Colonic mucosa (tissue), 4 donors: ENCODE measurements around the gene THSD7B. TPM values are rescaled to one million over a fixed set of nuclear protein-coding genes. Genes with fewer than 3 reads are reported as not detected.

ENCODE experiments used
- DNase-seq: peaks from one replicate; pipeline ENCODE4 v3.0.0-alpha.2; 2020
- H3K27ac ChIP-seq: fragments of 200-600 bp; one replicate; pipeline ENCODE4 v1.8.0; 2021
- H3K27me3 ChIP-seq: fragments of 200-600 bp; one replicate; pipeline ENCODE4 v1.8.0; 2021
- H3K36me3 ChIP-seq: fragments of 200-600 bp; one replicate; pipeline ENCODE4 v1.8.0; 2021
- H3K4me1 ChIP-seq: fragments of 200-600 bp; one replicate; pipeline ENCODE4 v1.8.0; 2021; ENCODE audit warnings: mild to moderate bottlenecking
- H3K4me3 ChIP-seq: fragments of 200-600 bp; one replicate; pipeline ENCODE4 v1.8.0; 2021
- H3K9ac ChIP-seq, 2 donors: one replicate each; pipeline ENCODE4 v1.7.0; 2013; ENCODE audit warnings: control low read depth in 2 of 2, low read depth in 2 of 2, low read length in 2 of 2
- H3K9me3 ChIP-seq: fragments of 200-600 bp; one replicate; pipeline ENCODE4 v1.8.0; 2021
- CTCF ChIP-seq: fragments of 200-600 bp; IDR thresholded peaks from one replicate; pipeline ENCODE4 v1.8.0; 2022; ENCODE audit warnings: antibody characterized with exemption, mild to moderate bottlenecking
- intact Hi-C: fragments of 100-400 bp; cut with DNase I; formaldehyde crosslinking; loops from one replicate; pipeline ENCODE4 v1.14.1; 2022
- total RNA-seq, 2 donors: library from RNA; stranded (reverse); fragmentation: NEBNext Ultra II Directional in 1 of 2; extraction: Animal tissue kit (Norgen Biotek cat#: 25700) in 1 of 2; gene quantifications; one replicate each; pipeline ENCODE4 v1.2.1, GENCODE V29; 2021
- donor health status: healthy.
- donor health status: DM: no; HTN: no; CAD: no.
- donor health status: DM: no; HTN: no; CAD: no.

THSD7B gene
- total RNA-seq, 2 donors from 2014 or later: 0.05 to 0.29 TPM

DNA sequence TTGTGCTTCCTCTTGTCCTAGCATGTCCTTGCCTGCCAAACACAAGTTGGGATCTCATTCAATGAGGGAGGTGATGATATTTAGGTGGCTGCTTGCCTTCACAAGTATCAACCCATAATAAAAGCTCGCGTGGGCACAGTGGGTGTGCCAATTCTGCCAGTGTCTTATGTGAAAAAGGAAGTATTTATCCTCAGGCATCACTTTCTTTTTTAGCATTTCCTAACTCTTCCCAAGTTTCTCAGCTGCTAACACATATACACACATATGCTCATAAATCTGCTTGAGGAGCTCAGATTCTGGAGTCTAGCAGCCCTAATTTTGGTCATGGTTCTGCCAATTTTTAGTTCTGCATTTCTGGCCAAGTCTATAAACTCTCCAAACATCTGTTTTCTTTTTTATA is 879.4 kb downstream of the THSD7B start:
- no peak for DNase-seq
- TF ChIP-seq CTCF: no peak
- Histone ChIP-seq H3K27ac (no peak overlapping the region), H3K4me1 (no peaks in the 10 kb centered on the region), H3K4me3 (no peak overlapping the region), H3K36me3 (no peaks in the 10 kb centered on the region), H3K9ac (no peak overlapping the region), H3K27me3 (no peaks in the 10 kb centered on the region), H3K9me3 (no peaks in the 10 kb centered on the region)
- intact Hi-C loops: no loop called here

- Histone ChIP-seq H3K4me1 (no peaks in the 10 kb centered on the region), H3K4me3 (no peak overlapping the region), H3K36me3 (no peaks in the 10 kb centered on the region), H3K27ac (no peak overlapping the region), H3K9ac (no peak overlapping the region), H3K9me3 (no peaks in the 10 kb centered on the region), H3K27me3 (no peaks in the 10 kb centered on the region)
- no peak for TF ChIP-seq CTCF
- intact Hi-C loops: no loop called here
- DNase-seq: no peak
Measured at GRCh38 chr2:137654046-137654445, 888.7 kb downstream of the THSD7B start.

DNA sequence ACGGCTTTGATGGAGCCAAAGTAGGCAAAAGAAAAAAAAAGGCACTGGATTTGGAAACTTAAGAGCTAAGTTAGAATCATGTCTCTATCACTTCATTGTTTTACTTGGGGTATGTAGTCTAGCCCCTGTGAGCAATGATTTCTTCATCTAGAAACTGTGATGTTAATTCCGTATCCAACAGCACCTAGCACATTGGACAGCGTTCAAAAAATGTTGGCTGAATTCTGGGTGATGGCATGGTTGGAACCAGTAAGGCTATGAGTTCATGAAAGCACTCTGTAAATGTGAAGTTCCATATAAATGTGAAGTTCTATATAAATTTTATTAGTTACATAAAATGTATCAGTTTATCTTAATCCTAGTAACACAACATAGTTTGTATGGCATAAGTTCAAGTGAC is 890.5 kb downstream of the THSD7B start:
- Histone ChIP-seq H3K4me3 (no peak overlapping the region), H3K9ac (no peak overlapping the region), H3K9me3 (no peaks in the 10 kb centered on the region), H3K4me1 (no peaks in the 10 kb centered on the region), H3K27me3 (no peaks in the 10 kb centered on the region), H3K36me3 (no peaks in the 10 kb centered on the region), H3K27ac (no peak overlapping the region)
- intact Hi-C loops: no loop called here
- DNase-seq: no peak
- no peak for TF ChIP-seq CTCF

GRCh38 chr2:137658433-137658832 is 893.1 kb downstream of the THSD7B start:
- intact Hi-C loops: no loop called here
- Histone ChIP-seq H3K4me1 (no peaks in the 10 kb centered on the region), H3K4me3 (no peak overlapping the region), H3K27me3 (no peaks in the 10 kb centered on the region), H3K9me3 (no peaks in the 10 kb centered on the region), H3K27ac (no peak overlapping the region), H3K9ac (no peak overlapping the region), H3K36me3 (no peaks in the 10 kb centered on the region)
- DNase-seq: no peak
- TF ChIP-seq CTCF: no peak

- Histone ChIP-seq H3K36me3 (no peaks in the 10 kb centered on the region), H3K27me3 (no peaks in the 10 kb centered on the region), H3K9me3 (no peaks in the 10 kb centered on the region), H3K4me1 (no peaks in the 10 kb centered on the region), H3K27ac (no peak overlapping the region), H3K4me3 (no peak overlapping the region), H3K9ac (no peak overlapping the region)
- no peak for TF ChIP-seq CTCF
- intact Hi-C loops: loop anchor here (5.0 kb wide), 1 partner anchor 192 kb away; no protein-coding TSS in a partner anchor
- DNase-seq: no peak
Measured at GRCh38 chr2:137659616-137660015, 894.3 kb downstream of the THSD7B start.

DNA sequence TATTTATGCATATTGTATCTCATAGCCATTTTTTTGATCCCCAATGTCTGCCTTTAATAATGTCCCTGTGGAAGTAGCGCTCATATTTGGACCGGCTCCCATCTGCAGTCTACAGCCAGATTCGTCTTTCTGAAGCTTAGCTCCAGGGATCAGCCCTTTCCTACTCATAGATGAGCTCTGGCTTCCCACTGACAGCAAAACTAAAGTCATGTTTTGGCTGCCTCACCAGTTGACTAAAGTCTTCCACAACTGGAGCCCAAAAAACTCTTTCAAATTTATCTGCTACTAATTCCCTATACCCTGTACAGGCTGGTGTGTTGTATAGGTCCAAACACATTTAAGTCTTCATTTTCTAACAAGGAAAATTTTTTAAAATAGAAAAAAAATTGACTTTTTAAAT is 904.8 kb downstream of the THSD7B start:
- TF ChIP-seq CTCF: no peak
- no peak overlapping the region for H3K27ac ChIP-seq
- H3K9ac ChIP-seq: no peak overlapping the region
- no peaks in the 10 kb centered on the region for H3K9me3 ChIP-seq
- H3K27me3 ChIP-seq: no peaks in the 10 kb centered on the region
- H3K36me3 ChIP-seq: no peaks in the 10 kb centered on the region
- intact Hi-C loops: no loop called here
- no peak for DNase-seq
- no peaks in the 10 kb centered on the region for H3K4me1 ChIP-seq
- H3K4me3 ChIP-seq: no peak overlapping the region
